GM23248 (cell line): ENCODE measurements around the gene PDE4B. TPM values are rescaled to one million over a fixed set of nuclear protein-coding genes. Genes with fewer than 3 reads are reported as not detected.

Experiments
- DNase-seq: peaks from one replicate; pipeline ENCODE4 v3.0.0-alpha.2; 2015
- H2AFZ ChIP-seq: fragments of 200-600 bp; sonication (generic); 2 replicates; pipeline ENCODE4 v1.6.1; 2016; ENCODE audit warnings: antibody characterized with exemption
- H3F3A ChIP-seq: fragments of 200-600 bp; sonication (generic); 2 replicates; pipeline ENCODE4 v1.6.1; 2016; ENCODE audit warnings: mild to moderate bottlenecking, antibody characterized with exemption, mixed run types; ENCODE audit not compliant: insufficient read depth
- H3K27ac ChIP-seq: fragments of 200-600 bp; sonication (generic); 2 replicates; pipeline ENCODE4 v1.5.1; 2016; ENCODE audit warnings: mild to moderate bottlenecking
- H3K27me3 ChIP-seq: fragments of 200-600 bp; sonication (generic); replicated peaks from 2 replicates; pipeline ENCODE4 v1.6.1; 2016; ENCODE audit warnings: mild to moderate bottlenecking; ENCODE audit not compliant: insufficient read depth
- H3K36me3 ChIP-seq: fragments of 200-600 bp; sonication (generic); 2 replicates; pipeline ENCODE4 v1.6.1; 2016; ENCODE audit warnings: low read depth, mild to moderate bottlenecking
- H3K4me1 ChIP-seq: fragments of 200-600 bp; sonication (generic); 2 replicates; pipeline ENCODE4 v1.6.1; 2016; ENCODE audit warnings: mild to moderate bottlenecking; ENCODE audit not compliant: insufficient read depth
- H3K4me2 ChIP-seq: fragments of 200-600 bp; sonication (generic); one replicate; pipeline ENCODE4 v1.6.1; 2016; ENCODE audit warnings: mild to moderate bottlenecking; ENCODE audit not compliant: unreplicated experiment
- H3K4me3 ChIP-seq: fragments of 200-600 bp; sonication (generic); 2 replicates; pipeline ENCODE4 v1.5.1; 2016; ENCODE audit warnings: mild to moderate bottlenecking
- H3K79me2 ChIP-seq: fragments of 200-600 bp; sonication (generic); 2 replicates; pipeline ENCODE4 v1.6.1; 2016; ENCODE audit warnings: mild to moderate bottlenecking; ENCODE audit not compliant: insufficient read depth
- H3K9ac ChIP-seq: fragments of 200-600 bp; sonication (generic); 2 replicates; pipeline ENCODE4 v1.6.1; 2016; ENCODE audit warnings: mild to moderate bottlenecking
- H3K9me2 ChIP-seq: fragments of 200-600 bp; sonication (generic); 2 replicates; pipeline ENCODE4 v1.6.1; 2016; ENCODE audit warnings: mixed run types, mild to moderate bottlenecking, moderate library complexity; ENCODE audit not compliant: insufficient read depth
- H3K9me3 ChIP-seq: fragments of 200-600 bp; sonication (generic); one replicate; pipeline ENCODE4 v1.6.1; 2017; ENCODE audit warnings: low read depth
- H4K20me1 ChIP-seq: fragments of 200-600 bp; sonication (generic); 2 replicates; pipeline ENCODE4 v1.6.0; 2016; ENCODE audit not compliant: insufficient read depth
- EZH2 ChIP-seq: fragments of 200-600 bp; sonication (generic); IDR thresholded peaks from 2 replicates; pipeline ENCODE4 v1.6.1; 2018; ENCODE audit warnings: antibody characterized with exemption, mild to moderate bottlenecking; ENCODE audit not compliant: insufficient read depth, poor library complexity, severe bottlenecking
- EZH2phosphoT487 ChIP-seq: fragments of 200-600 bp; sonication (generic); IDR thresholded peaks from 2 replicates; pipeline ENCODE4 v1.6.1; 2018; ENCODE audit warnings: antibody characterized with exemption, moderate library complexity, mild to moderate bottlenecking, low read depth; ENCODE audit not compliant: insufficient read depth
- WGBS, 2 experiments: methylation state at CpG; one replicate each; pipeline ENCODE4 v1.1.6; 2015 to 2017; ENCODE audit warnings: low lambda C conversion rate in 2 of 2, low coverage in 1 of 2; ENCODE audit errors: missing lambda C conversion rate in 2 of 2; 5-methylcytosine and 5-hydroxymethylcytosine counted together
- in situ Hi-C: fragments of 300-500 bp; cut with MboI; formaldehyde crosslinking; loops from 2 replicates; pipeline ENCODE4 v1.15.0; 2020
- polyA plus RNA-seq: library from polyadenylated mRNA; unstranded; fragments of >200 nt; fragmentation: Nextera tagmentation; extraction: Ambion mirVana; gene quantifications from 2 replicates; pipeline ENCODE4 v1.2.1, GENCODE V29; 2016
- total RNA-seq: library from RNA; depleted of rRNA; stranded (reverse); fragments of >200 nt; shearing (Covaris generic); gene quantifications from 2 replicates; pipeline ENCODE4 v1.2.3, GENCODE V29; 2014

Gene PDE4B
- total and polyA plus RNA-seq, 2 experiments from 2014 or later: 19.9 to 36.2 TPM

DNA sequence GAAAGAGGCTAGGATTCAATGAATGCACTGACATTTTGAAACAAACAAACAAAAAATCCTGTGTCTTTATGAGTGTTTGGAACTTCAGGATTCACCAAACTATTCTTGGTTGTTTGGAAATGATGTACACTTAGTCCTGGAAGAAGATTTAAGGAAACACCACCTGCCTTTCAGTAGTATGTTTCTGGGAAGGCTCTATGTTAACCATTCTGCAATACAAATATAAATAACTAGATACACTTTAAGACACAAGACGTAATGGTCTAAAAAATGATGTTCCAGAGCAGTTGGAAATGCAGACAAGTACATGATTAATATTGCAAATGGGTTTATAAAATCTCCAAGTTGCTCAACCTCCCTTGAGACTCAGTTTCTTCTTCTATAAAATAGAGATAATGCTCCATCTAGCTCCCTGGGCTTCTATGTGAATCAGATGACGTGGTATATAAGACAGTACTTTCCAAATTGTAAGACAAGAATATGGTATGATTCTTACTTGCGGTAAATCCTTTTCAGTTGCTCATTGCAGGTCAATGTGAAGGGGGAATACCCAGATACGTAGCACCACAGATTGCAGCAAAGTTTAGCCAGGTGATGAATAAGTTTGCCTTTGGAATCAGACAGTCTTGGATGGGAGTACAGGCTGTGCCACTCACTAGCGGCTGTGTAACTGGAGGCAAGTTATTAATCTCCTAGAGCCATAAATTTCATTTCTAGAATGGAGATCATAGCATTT, 516.5 kb downstream of the PDE4B start:
- no peaks in the 10 kb centered on the region for H3K79me2 ChIP-seq
- H3K4me2 ChIP-seq: no peak overlapping the region
- no peak overlapping the region for H3K27ac ChIP-seq
- H3K36me3 ChIP-seq: no peaks in the 10 kb centered on the region
- no peak overlapping the region for H2AFZ ChIP-seq
- H3F3A ChIP-seq: no peaks in the 10 kb centered on the region
- H3K9me2 ChIP-seq: no peaks in the 10 kb centered on the region
- no peak overlapping the region for H3K9ac ChIP-seq
- no peaks in the 10 kb centered on the region for H3K27me3 ChIP-seq
- in situ Hi-C loops: no loop called here
- H3K4me3 ChIP-seq: no peak overlapping the region
- no peaks in the 10 kb centered on the region for H4K20me1 ChIP-seq
- 95 to 99% methylated on average over 5 of the region's 5 CpGs for WGBS, 2 experiments
- peaks cover 11% of the 10 kb centered on the region for H3K4me1 ChIP-seq
- no peak for DNase-seq
- H3K9me3 ChIP-seq: no peaks in the 10 kb centered on the region
- TF ChIP-seq EZH2 (no peak), EZH2phosphoT487 (no peak)

DNA sequence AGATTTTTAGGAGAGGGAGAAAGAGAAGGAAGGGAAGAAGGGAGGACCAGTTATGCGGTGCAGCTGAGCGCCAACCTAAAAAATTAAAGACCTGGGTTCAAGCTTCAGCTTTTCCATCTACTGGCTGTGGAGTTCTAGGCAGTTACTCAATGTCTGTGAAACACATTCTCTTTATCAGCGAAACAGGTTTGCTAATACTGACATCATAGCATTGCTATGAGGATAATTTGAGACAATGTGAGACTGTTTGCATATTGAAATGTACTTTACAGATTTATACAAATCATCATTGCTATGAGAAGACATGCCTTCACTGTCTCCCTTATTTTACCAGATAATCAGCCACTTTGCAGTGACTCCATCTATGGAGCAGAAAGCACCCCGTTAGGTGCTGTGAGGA, 518.4 kb downstream of the PDE4B start:
- in situ Hi-C loops: no loop called here
- Histone ChIP-seq H3K4me3 (no peak overlapping the region), H3K79me2 (no peaks in the 10 kb centered on the region), H3F3A (no peaks in the 10 kb centered on the region), H3K27ac (no peak overlapping the region), H3K4me1 (peaks cover 14% of the 10 kb centered on the region), H4K20me1 (no peaks in the 10 kb centered on the region), H3K4me2 (no peak overlapping the region), H3K27me3 (no peaks in the 10 kb centered on the region), H2AFZ (no peak overlapping the region), H3K9me3 (no peaks in the 10 kb centered on the region), H3K36me3 (no peaks in the 10 kb centered on the region), H3K9ac (no peak overlapping the region), H3K9me2 (no peaks in the 10 kb centered on the region)
- TF ChIP-seq EZH2 (no peak), EZH2phosphoT487 (no peak)
- 81% methylated on average over 4 of the region's 4 CpGs for WGBS, 2 experiments
- peak; percentile 29 for DNase-seq

GRCh38 chr1:66311628-66312027, 518.9 kb downstream of the PDE4B start:
- WGBS, 2 experiments: 87 to 95% methylated on average over 6 of the region's 6 CpGs
- no peaks in the 10 kb centered on the region for H3K9me3 ChIP-seq
- H3F3A ChIP-seq: no peaks in the 10 kb centered on the region
- no peak overlapping the region for H2AFZ ChIP-seq
- no peak overlapping the region for H3K27ac ChIP-seq
- no peaks in the 10 kb centered on the region for H3K9me2 ChIP-seq
- H3K79me2 ChIP-seq: no peaks in the 10 kb centered on the region
- H3K4me3 ChIP-seq: no peak overlapping the region
- no peak for TF ChIP-seq EZH2phosphoT487
- TF ChIP-seq EZH2: no peak
- in situ Hi-C loops: no loop called here
- H3K36me3 ChIP-seq: no peaks in the 10 kb centered on the region
- no peaks in the 10 kb centered on the region for H3K27me3 ChIP-seq
- H3K4me2 ChIP-seq: no peak overlapping the region
- no peaks in the 10 kb centered on the region for H4K20me1 ChIP-seq
- peaks cover 14% of the 10 kb centered on the region for H3K4me1 ChIP-seq
- H3K9ac ChIP-seq: no peak overlapping the region
- no peak for DNase-seq

DNA sequence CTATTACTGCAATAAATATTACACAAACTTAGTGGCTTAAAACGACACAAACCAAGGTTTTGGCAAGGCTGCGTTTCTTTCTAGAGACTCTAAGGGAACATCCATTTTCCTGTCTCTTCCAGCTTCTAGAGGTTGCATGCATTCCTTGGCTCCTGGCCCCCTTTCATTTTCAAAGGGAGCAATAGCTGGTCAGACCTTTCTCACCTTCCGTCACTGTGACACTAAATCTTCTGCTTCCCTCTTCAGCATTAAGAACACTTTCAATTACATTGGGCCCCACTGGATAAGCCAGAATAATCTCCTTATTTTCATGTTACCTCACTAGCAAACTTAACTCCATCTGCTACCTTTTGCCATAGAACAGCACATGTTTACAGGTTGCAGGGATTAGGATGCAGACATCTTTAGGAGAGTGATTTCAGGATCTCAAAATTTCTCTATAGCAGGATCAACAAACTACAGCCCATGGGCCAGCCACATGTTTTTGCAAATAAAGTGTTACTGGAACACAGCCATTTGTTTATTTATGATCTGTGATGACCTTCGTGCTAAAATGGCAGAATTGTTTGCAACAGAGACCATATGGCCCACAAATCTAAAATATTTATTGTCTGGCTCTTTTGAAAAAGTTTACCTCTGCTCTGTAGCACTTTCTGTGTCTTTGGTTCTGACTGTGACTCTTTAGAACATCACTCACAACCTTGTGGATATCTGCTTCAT, 519.7 kb downstream of the PDE4B start:
- no peak for DNase-seq
- WGBS, 2 experiments: 74 to 80% methylated on average over 4 of the region's 4 CpGs
- no peak overlapping the region for H3K4me2 ChIP-seq

More for the DNA sequence above, 519.7 kb downstream of the PDE4B start:
- no peaks in the 10 kb centered on the region for H4K20me1 ChIP-seq
- H3K4me3 ChIP-seq: no peak overlapping the region
- H3K4me1 ChIP-seq: peaks cover 20% of the 10 kb centered on the region
- no peaks in the 10 kb centered on the region for H3K9me3 ChIP-seq
- no peaks in the 10 kb centered on the region for H3K27me3 ChIP-seq
- H3K9ac ChIP-seq: no peak overlapping the region
- in situ Hi-C loops: no loop called here
- H3K79me2 ChIP-seq: no peaks in the 10 kb centered on the region
- H3K36me3 ChIP-seq: no peaks in the 10 kb centered on the region
- H2AFZ ChIP-seq: no peak overlapping the region
- no peaks in the 10 kb centered on the region for H3K9me2 ChIP-seq
- H3F3A ChIP-seq: no peaks in the 10 kb centered on the region
- H3K27ac ChIP-seq: no peak overlapping the region
- TF ChIP-seq EZH2 (no peak), EZH2phosphoT487 (no peak)
